HG03025 (cell line): ENCODE results near the gene PEX7.
"Not testable (repeated sequence)": the region's sequence is repeated elsewhere in the genome, so short reads cannot be mapped to it uniquely, and the experiment has no call there.

ENCODE experiments used
- ATAC-seq: cut with Tn5 transposase; IDR thresholded peaks from one replicate; pipeline ENCODE4 v1.9.1; 2021; ENCODE audit warnings: mild to moderate bottlenecking, moderate library complexity; ENCODE audit not compliant: unreplicated experiment, low FRiP score

Gene PEX7

GRCh38 chr6:136822376-136823127 lies at the start of gene PEX7:
TSS of gene PEX7 (plus strand) at chr6:136822592. CDS start at chr6:136822666, 74 bp downstream.
- ATAC-seq: peak; percentile 98

- ATAC-seq: peak; percentile 81
Measured at GRCh38 chr6:136772685-136773472, 49.5 kb upstream of the PEX7 start.

GRCh38 chr6:136773473-136773796 lies 49.0 kb upstream of the PEX7 start:
- ATAC-seq: no peak

- no peak for ATAC-seq
Measured at GRCh38 chr6:136774228-136775041, 48.0 kb upstream of the PEX7 start.

GRCh38 chr6:136775081-136775480 lies 47.3 kb upstream of the PEX7 start:
- no peak for ATAC-seq

- no peak for ATAC-seq
Measured at GRCh38 chr6:136775548-136775947, 46.8 kb upstream of the PEX7 start.

- ATAC-seq: no peak
Measured at GRCh38 chr6:136777651-136778050, 44.7 kb upstream of the PEX7 start.

- no peak for ATAC-seq
Measured at GRCh38 chr6:136779682-136780081, 42.7 kb upstream of the PEX7 start.

- ATAC-seq: no peak
Measured at GRCh38 chr6:136780972-136781371, 41.4 kb upstream of the PEX7 start.

- no peak for ATAC-seq
Measured at GRCh38 chr6:136782021-136782770, 40.2 kb upstream of the PEX7 start.

- no peak for ATAC-seq
Measured at GRCh38 chr6:136783021-136783420, 39.4 kb upstream of the PEX7 start.

GRCh38 chr6:136783495-136784270 lies 38.7 kb upstream of the PEX7 start:
- peak; percentile 48 for ATAC-seq

- no peak for ATAC-seq
Measured at GRCh38 chr6:136784271-136784664, 38.1 kb upstream of the PEX7 start.

GRCh38 chr6:136784910-136785746 lies 37.3 kb upstream of the PEX7 start:
- no peak for ATAC-seq

GRCh38 chr6:136786658-136787057 lies 35.7 kb upstream of the PEX7 start:
- no peak for ATAC-seq

- no peak for ATAC-seq
Measured at GRCh38 chr6:136787726-136788068, 34.7 kb upstream of the PEX7 start.

GRCh38 chr6:136788069-136788902 lies 34.1 kb upstream of the PEX7 start:
- no peak for ATAC-seq

- ATAC-seq: not testable (repeated sequence)
Measured at GRCh38 chr6:136789440-136789839, 33.0 kb upstream of the PEX7 start.
